Upper lobe of right lung (tissue), 1 donor: ENCODE data around the gene DNAH2. TPM values are rescaled to one million over a fixed set of nuclear protein-coding genes. Genes with fewer than 3 reads are reported as not detected.

Source experiments
- ATAC-seq: fragments of 200-7000 bp; cut with Tn5 transposase; one replicate; pipeline ENCODE4 v1.9.1; 2020; ENCODE audit warnings: mild to moderate bottlenecking, moderate library complexity
- DNase-seq: peaks from one replicate; pipeline ENCODE4 v3.0.0-alpha.2; 2020
- H3K27ac ChIP-seq: fragments of 200-600 bp; one replicate; pipeline ENCODE4 v1.8.0; 2022
- H3K27me3 ChIP-seq: fragments of 200-600 bp; one replicate; pipeline ENCODE4 v1.8.0; 2022; ENCODE audit warnings: mild to moderate bottlenecking
- H3K36me3 ChIP-seq: fragments of 200-600 bp; one replicate; pipeline ENCODE4 v1.8.0; 2022
- H3K4me1 ChIP-seq: fragments of 200-600 bp; one replicate; pipeline ENCODE4 v1.8.0; 2022
- H3K4me3 ChIP-seq: fragments of 200-600 bp; one replicate; pipeline ENCODE4 v1.8.0; 2022; ENCODE audit warnings: mild to moderate bottlenecking
- H3K9me3 ChIP-seq: fragments of 200-600 bp; one replicate; pipeline ENCODE4 v1.8.0; 2022
- intact Hi-C: fragments of 100-400 bp; cut with DNase I; formaldehyde crosslinking; loops from one replicate; pipeline ENCODE4 v1.11.0; 2022
- total RNA-seq: library from RNA; stranded (reverse); fragmentation: NEBNext Ultra II Directional; extraction: Animal tissue kit (Norgen Biotek cat#: 25700); gene quantifications from one replicate; pipeline ENCODE4 v1.2.1, GENCODE V29; 2021
- TF ChIP-seq, protein P1 (sequence below): fragments of 200-600 bp; IDR thresholded peaks from one replicate; pipeline ENCODE4 v1.8.0; 2022; ENCODE audit warnings: antibody characterized with exemption
- donor health status: DM: no; HTN: yes; CAD: no; lungs with severe emphysema.

DNAH2 gene
- total RNA-seq, 1 donor from 2014 or later, result 0.58 TPM

DNA sequence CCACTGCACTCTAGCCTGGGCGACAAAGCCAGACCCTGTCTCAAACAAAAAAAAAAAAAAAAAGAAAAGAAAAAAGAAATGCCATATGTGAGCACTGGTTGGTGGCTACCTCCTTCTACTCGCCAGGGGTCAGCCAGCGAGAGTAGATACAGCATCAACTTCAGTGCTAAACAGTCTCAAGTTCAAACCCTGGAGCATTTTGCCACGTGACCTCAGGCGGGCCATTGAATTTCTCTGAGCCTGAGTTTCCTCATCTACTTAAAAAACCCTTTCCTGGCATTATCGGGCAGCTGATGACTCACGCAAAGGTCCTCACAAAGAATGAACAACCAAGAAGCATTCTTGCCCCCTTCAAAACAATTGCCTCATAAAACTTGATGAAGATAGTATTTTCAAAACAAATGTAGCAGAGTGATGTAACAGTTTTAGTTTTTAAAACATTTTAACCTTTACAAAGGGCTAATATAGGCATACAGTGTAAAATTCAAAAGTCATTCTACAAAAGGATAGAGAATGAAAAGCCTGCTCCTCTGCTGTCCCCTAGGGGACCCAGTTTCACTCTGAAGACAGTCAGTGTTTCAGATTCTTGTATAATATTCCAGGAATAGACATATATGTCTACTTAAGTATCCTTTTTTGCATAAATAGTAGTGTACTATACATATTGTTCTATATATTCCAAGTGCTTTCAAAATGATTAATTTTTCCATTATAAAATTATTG, 28.4 kb downstream of the DNAH2 start:
- peak; percentile 56 for ATAC-seq
- no peak overlapping the region for H3K27ac ChIP-seq
- no peaks in the 10 kb centered on the region for H3K4me1 ChIP-seq

GRCh38 chr17:7747635-7748071, 30.1 kb downstream of the DNAH2 start:
- Histone ChIP-seq H3K36me3 (no peaks in the 10 kb centered on the region), H3K4me1 (no peaks in the 10 kb centered on the region), H3K27ac (no peak overlapping the region), H3K4me3 (no peak overlapping the region), H3K9me3 (no peaks in the 10 kb centered on the region), H3K27me3 (no peaks in the 10 kb centered on the region)
- intact Hi-C loops, result no loop called here
- ATAC-seq (no peak), DNase-seq (no peak)
- TF ChIP-seq, protein P1, sequence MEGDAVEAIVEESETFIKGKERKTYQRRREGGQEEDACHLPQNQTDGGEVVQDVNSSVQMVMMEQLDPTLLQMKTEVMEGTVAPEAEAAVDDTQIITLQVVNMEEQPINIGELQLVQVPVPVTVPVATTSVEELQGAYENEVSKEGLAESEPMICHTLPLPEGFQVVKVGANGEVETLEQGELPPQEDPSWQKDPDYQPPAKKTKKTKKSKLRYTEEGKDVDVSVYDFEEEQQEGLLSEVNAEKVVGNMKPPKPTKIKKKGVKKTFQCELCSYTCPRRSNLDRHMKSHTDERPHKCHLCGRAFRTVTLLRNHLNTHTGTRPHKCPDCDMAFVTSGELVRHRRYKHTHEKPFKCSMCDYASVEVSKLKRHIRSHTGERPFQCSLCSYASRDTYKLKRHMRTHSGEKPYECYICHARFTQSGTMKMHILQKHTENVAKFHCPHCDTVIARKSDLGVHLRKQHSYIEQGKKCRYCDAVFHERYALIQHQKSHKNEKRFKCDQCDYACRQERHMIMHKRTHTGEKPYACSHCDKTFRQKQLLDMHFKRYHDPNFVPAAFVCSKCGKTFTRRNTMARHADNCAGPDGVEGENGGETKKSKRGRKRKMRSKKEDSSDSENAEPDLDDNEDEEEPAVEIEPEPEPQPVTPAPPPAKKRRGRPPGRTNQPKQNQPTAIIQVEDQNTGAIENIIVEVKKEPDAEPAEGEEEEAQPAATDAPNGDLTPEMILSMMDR, result no peak

More for the DNA sequence above, 28.4 kb downstream of the DNAH2 start:
- DNase-seq, result peak; percentile 67
- TF ChIP-seq, protein P1, result no peak
- H3K9me3 ChIP-seq, result no peaks in the 10 kb centered on the region
- intact Hi-C loops, result no loop called here
- H3K4me3 ChIP-seq, result no peak overlapping the region
- no peaks in the 10 kb centered on the region for H3K36me3 ChIP-seq
- peaks cover under 1% of the 10 kb centered on the region for H3K27me3 ChIP-seq

GRCh38 chr17:7748076-7748775, 30.7 kb downstream of the DNAH2 start:
- DNase-seq, result peak; percentile 15
- H3K4me1 ChIP-seq, result no peaks in the 10 kb centered on the region
- no peak for ATAC-seq
- intact Hi-C loops, result no loop called here
- no peaks in the 10 kb centered on the region for H3K9me3 ChIP-seq
- H3K27ac ChIP-seq, result no peak overlapping the region
- no peaks in the 10 kb centered on the region for H3K27me3 ChIP-seq
- H3K36me3 ChIP-seq, result no peaks in the 10 kb centered on the region
- H3K4me3 ChIP-seq, result no peak overlapping the region
- TF ChIP-seq, protein P1, result no peak

DNA sequence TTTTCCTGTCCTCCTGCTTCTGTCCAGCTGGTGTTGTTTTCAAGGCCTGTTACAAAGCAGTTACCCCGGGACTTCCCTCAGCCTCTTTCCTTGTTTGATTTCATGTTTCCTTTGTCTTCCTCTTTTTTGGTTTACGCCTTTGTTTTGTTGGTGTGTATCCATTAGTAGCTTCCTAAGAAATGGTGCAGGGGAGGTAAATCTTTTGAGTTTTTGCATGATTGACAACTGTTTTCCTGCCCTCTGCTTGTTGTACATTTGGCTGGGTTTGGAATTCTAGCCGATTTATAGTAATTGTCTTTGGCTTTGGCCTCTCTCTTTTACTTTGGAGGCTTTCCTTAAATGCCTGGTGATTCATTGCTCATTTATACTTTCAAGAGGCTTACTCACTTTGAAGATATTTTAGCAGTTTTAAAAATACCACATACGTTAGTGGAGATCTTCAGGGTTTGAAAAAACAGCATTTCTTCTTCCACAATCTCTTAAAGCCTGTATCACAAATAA, 32.8 kb downstream of the DNAH2 start:
- no peaks in the 10 kb centered on the region for H3K27me3 ChIP-seq
- H3K27ac ChIP-seq, result no peak overlapping the region
- ATAC-seq, result no peak
- no peaks in the 10 kb centered on the region for H3K9me3 ChIP-seq
- no peaks in the 10 kb centered on the region for H3K36me3 ChIP-seq
- H3K4me3 ChIP-seq, result no peak overlapping the region
- TF ChIP-seq, protein P1, result no peak
- no peak for DNase-seq
- no peaks in the 10 kb centered on the region for H3K4me1 ChIP-seq
- intact Hi-C loops, result no loop called here

- TF ChIP-seq, protein P1, result no peak
- intact Hi-C loops, result no loop called here
- no peak overlapping the region for H3K4me3 ChIP-seq
- H3K36me3 ChIP-seq, result no peaks in the 10 kb centered on the region
- no peaks in the 10 kb centered on the region for H3K27me3 ChIP-seq
- DNase-seq (no peak), ATAC-seq (no peak)
- no peak overlapping the region for H3K27ac ChIP-seq
- H3K4me1 ChIP-seq, result no peaks in the 10 kb centered on the region
- H3K9me3 ChIP-seq, result no peaks in the 10 kb centered on the region
Observed at GRCh38 chr17:7754656-7755055, 37.1 kb downstream of the DNAH2 start.
